Activated CD4-positive, alpha-beta T cell treated with anti-CD3 and anti-CD28 coated beads for 4 hours (primary cell): ENCODE results near the gene KRTAP10-11.
"Not testable (repeated sequence)": the region's sequence is repeated elsewhere in the genome, so short reads cannot be mapped to it uniquely, and the experiment has no call there.

Experiments
- DNase-seq, 2 donors: peaks; one replicate each; pipeline ENCODE4 v3.0.0-alpha.2; 2020

KRTAP10-11 gene

DNA sequence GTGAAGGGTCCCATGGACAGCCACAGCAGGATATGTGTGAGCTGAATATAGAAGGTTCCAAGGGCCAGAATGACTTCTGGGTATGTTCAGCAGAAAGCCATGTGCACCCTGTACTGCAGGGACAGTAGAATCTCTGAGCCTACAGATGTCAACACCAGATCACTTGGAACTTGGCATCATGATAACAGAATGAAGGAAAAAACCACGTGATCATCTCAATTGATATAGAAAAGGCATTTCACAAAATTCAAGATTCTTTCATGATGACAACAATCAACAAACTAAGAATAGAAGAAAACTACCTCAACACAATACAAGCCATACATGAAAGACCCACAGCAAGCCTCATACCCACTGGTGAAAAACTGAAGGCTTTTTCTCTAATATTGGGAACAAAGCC is 21.4 kb downstream of the KRTAP10-11 start:
- DNase-seq, result no peak

DNA sequence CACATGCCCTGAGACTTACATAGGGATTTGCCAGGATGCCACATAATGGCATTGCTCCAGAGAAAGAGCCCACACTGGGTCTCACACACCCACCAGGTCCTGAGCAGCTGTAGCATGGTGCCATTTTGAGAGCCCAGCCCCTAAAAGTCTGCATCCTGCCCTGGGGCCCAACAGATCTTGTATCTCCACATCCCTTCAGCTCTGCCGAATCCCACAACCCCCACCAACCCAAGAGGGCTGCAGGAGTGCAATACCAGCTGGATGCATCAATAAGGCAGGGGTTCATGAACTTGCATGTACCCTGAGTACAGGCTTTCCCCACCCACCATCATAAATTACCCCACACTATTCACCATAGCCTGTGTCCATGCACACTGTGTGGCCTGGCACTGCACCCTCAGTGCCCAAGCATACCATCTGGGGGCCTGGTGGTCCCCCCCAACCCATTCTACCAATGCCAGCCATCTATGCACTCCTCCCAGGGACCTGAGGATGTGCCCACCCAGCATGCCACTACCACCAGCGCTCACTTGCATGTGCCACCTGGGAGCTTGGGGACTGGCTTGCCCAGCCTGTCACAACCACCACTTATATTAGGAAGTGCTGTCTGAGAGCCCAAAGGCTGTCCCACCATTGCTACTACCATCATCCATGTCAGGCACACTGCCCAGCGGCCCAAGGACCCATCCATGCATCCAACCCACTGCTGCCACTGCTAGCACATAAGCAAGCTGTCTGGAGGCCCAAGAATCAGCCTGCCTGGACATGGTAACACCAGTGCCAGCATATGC is 24.6 kb downstream of the KRTAP10-11 start:
- DNase-seq, result no peak

DNA sequence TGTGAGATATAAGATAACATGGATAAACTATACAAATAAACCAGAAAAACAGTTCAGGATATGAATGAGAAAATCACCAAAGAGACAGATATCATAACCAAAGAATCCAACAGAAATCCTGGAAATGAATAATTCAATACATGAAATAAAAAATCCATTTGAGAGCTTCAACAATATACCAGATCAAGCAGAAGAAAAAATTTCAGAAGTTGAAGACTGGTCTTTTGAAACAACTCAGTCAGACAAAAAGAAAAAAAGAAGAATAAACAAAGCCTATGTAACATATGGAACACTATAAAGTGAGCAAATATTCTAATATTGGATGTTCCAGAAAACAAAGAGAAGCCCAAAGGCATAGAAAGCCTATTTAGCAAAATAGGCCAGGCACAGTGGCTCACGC is 25.7 kb downstream of the KRTAP10-11 start:
- no peak for DNase-seq

DNA sequence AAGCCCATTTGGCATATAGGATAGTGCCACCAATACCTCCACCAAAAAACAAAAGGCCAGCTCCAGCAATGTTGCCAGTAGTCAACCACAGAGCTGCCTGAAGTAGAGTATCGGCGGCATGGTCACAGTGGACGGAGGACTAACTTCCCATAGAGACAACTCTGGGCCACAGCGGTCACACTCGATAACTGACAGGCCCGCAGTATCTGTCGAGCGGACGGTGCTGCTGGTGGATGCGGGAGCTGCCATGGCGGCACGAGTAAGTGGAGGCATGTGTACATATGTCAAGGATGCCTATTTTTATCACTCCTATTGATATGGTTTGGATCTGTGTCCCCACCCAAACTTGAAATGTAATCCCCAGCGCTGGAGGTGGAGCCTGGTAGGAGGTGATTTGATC is 31.7 kb downstream of the KRTAP10-11 start:
- DNase-seq, result no peak

DNA sequence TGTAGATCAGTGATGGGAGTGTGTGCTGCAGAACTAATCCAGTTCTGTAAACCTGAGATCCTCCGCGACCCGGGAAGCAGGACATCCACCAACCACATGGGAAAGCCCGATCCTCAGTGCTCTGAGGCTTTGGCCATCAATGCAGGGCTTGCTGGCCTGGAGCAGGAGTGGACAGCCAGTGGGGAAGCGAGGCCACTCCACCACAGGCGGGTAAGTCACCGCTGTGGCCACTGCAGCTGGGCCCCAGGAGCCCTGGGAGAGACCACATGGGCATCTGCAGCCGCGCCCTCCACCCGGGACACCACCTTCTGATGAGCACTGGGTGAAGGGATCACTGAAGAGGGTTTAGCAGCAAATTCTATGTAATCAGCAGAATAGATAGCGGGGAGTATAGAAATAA is 34.9 kb downstream of the KRTAP10-11 start:
- DNase-seq, result no peak

DNA sequence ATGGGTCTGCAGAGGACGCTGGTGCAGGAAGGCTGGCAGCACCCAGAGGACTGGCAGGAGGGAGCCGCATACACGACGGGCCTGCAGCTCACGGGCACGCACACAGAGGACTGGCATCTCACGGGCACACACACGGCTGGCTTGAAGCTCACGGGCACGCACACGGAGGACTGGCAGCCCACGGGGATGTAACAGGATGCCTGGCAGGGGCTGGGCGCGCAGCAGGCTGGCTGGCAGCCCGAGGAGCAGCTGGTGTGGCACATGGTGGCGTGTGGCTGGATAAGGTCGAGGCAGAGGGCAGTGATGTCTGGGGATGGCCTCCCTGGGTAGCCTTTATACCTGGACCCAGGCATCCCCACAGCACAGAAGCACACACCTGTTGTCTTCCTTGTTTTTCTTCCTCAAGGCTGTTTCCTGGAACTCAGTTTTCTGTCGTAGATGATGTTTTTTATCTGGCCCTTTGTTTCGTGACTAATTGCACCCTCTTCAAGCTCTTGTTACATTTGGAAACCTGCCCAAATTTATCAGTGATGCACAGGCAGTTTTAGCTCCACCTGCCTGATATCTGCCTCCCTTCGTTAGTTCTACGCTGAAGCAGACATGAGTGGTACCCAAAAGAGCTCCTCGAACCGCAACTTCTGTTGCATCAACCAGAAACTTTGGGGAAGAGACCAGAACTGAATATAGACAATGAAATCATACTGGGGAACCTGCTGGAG is 35.8 kb downstream of the KRTAP10-11 start, which contains the start of gene KRTAP12-1:
TSS of gene KRTAP12-1 (minus strand) at position 303 of the 719 bp plus-strand sequence. CDS start at position 263, 40 bp downstream.
- DNase-seq, result no peak

DNA sequence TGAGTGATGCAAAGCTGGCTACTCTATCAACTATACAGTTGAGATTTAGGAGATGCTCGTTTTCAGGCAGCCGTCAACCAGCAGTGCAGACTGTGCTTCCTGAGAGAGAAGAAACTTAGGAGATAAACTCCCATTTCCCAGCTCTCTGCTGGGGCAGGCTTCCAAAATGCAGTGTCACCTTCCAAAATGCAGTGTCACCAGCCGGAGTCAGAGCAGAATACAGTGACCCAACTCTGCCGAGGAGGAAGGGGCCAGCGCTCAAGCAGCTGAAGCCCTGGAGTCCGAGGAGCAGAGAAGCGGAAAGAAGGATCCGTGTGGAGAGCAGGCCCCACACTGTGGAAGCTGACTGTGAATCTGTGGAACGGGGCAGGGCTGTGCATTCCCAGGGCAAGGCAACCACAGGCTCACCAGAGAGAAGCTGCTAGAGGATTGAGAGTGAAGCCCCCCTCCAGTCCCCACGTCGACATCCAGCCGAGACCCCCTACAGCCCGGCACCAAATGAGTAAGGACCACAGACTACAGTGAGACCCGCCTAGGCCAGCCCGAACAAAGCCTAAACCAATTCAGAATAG is 36.5 kb downstream of the KRTAP10-11 start:
- no peak for DNase-seq

DNA sequence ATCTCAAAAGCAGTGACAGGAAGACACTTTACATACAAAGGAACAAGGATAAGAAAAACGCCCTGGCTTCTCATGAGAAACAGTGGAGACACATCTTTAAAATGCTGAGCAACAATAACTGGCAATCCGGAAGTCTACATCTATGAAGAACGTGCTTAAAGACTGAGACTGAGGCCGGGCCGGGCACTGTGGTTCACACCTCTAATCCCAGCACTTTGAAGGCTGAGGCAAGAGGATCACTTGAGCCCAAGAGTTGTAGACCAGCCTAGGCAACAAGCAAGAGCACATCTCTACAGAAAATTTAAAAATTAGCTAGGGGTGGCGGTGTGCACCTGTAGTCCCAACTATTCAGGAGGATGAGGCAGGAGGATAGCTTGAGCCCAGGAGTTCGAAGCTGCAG is 37.9 kb downstream of the KRTAP10-11 start:
- no peak for DNase-seq

DNA sequence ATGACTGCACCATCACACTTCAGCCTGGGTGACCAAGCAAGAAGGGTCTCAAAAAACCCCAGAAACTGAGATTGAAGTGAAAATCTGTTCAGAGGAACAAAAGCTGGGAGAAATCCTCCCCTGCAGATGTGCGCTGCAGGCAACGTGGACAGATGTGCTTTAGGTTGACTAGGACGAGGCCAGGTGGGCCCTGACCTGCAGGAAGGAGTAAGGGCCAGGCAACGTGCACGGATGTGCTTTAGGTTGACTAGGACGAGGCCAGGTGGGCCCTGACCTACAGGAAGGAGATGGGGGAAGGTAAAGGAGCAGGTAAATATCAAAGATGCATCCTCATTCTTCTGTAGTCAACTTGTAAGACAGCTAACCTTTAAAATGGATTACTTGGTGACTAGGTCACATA is 38.3 kb downstream of the KRTAP10-11 start:
- DNase-seq, result no peak

DNA sequence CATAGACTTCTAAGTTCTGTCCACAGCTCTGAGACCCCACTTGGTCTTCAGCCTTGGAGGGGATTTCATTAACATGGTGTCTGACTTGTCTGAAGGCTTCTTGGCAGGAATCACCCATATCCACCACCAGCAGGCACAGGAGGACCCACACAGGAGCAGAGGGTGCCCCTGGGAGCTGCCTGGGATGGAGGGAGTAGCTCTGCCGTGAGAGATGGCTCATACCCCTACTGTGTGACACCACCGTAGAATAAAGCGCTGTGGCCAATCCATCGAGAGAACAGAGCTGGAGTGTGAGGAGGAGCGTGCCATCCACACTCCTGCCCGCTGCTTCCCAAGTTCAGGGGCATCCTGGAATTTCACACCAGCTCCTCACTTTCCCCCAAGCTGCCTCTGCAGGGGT is 38.8 kb downstream of the KRTAP10-11 start:
- DNase-seq, result not testable (repeated sequence)

DNA sequence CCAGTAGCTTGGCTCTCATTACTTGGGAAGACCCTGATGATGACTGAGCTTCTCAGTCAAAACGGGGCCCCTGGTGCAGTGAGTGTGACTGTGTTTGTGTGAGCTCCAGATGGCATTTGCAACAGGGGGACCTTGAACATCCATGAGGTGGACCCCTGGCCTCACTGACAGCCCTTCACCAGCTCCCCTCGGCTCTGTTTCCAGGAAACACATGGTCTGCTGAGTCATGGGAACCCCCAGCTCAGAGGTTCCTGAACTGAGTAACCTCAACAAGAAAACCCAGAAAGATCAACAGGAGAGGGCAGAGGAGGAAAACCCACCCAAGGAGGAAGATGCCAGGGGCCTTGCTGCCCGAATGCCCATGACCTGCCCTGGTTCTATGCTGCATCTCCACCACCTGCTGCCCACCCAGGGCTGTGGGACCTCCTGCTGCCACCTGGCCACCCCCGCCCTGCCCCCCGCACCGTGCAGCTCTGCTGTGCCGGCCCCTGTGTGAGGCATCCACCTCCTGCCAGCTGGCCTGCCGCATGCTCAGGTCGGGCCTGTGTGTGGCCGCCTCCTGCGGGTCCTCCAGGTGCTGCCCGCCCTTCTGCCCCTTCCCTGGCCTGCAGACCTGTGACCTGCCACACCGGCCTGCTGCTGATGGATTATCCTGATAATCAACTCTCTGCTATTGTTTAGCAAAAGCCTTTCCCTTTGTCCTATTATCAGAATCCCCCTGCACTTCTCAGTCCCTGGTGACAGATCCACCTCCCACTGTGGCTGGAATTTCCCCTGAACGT is 40.0 kb downstream of the KRTAP10-11 start:
- no peak for DNase-seq

DNA sequence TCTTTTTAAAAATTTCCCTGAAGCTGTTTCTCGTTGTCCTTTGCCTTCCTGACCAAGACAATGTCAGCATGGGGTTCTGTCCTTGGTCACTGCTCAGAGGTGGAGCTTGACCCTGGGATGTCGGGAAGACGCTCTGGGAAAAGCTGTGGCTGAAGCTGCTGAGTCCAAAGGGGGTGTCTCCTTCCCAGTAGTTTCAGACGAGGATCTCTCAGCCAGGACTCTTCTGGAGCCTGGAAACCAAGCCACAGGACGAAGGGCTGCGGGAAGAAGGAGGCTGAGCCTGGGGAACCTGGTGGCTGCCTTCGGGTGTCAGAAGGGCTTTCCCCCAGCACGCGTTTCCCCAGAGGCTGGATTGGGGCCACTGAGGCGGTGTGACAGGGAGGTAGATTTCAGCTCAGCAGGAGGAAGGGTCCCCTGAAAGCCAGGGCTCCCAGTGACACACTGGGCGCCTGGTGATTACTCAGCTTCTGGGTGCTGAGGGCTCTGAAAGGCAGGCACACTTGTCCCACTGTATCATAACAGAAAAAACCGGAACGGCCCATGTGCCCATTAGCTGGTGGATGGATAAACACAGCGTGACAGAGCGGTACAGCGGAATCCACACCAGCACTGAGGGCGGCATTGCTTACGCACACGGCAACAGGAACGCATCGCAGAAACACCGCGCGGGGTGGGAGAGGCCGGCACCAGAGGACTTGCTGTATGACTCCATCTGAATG is 40.8 kb downstream of the KRTAP10-11 start:
- no peak for DNase-seq

DNA sequence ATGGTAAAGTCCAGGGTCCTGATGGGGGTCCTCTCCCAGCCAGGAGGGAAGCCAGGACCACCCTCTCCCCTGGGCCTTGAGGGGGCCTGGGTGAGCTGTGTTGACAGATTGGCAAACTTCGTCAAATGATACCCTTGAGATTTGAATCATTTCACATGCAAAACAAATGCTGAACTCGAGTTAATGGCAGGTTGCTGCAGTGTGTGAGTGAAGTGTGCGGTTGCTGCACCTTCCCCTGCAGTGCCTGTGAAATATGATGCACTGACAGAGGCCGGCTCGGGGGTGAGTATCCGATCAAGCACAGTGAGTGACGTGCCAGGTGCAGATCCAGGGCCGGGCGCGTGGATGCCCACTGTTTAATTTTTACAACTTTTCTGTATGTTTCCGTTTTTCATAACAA is 41.5 kb downstream of the KRTAP10-11 start:
- DNase-seq, result no peak

DNA sequence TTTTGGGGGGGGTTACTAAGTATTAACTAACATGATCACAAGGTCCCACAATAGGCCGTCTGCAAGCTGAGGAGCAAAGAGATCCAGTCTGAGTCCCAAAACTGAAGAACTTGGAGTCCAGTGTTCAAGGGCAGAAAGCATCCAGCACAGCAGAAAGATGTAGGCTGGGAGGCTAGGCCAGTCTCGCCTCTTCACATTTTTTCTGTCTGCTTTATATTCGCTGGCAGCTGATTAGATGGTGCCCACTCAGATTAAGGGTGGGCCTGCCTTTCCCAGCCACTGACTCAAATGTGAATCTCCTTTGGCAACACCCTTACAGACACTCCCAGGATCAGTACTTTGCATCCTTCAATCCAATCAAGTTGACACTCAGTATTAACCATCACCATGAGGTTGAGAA is 43.5 kb downstream of the KRTAP10-11 start:
- DNase-seq, result not testable (repeated sequence)

DNA sequence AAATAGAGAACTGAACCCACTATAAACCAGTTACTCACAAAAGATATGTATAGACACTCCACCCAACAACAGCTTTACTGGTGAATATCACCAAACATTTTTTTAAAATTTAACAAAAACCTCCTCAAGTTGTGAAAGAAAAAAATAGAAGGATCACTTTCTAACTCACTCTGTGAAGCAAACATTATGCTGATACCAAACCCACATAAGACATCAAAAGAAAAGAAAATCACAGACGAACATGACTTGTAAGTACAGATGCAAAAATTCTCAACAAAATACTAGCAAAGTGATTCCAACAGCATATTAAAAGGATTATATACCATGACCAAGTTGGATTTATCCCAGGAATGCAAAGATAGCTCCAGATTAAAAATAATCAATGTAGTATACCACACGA is 45.5 kb downstream of the KRTAP10-11 start:
- DNase-seq, result no peak

DNA sequence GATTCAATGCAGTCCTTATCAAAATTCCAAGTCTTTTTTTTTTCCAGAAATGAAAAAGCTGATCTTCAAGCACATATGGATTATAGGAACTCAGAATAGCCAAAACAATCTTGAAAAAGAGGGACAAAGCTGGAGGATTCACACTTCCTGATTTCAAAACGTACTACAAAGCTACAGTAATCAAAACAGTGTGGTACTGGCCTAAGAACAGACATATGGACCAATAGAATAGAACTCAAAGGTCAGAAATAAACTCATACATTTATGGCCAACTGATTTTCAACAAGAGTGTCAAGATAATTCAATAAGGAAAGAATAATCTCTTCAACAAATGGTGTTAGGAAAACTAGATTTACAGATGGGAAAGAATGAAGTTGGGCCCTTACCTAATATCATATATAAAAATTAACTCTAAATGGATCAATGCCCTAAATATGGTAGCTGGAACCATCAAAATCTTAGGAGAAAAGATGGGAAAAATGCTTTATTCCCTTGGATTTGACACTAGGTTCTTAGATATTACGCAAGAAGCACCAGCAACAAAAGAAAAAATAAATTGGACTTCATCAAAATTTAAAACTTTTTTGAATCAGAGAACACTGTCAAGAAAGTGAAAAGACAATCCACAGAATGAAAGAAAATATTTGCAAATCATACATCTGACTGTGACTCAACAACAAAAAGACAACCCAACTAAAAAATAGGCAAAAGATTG is 46.7 kb downstream of the KRTAP10-11 start:
- no peak for DNase-seq

DNA sequence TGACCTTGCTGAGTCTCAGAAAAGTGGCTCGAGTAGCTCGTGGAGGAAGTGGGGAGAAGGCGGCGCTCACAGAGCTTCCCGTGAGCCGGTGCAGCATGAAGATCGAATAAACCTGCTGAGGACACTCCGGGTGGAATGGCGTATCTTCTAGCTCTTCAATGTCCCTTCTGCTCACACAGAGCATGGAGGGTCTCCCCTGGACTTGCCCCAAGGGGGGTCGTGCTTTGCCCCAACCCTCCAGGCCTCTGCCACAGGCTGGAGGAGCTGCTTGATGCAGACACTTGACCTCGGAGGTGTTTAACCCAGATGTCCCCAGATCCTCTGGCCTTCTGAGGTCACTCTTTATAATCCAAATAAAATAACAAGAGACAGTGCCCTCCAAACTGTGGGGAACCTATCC is 48.6 kb downstream of the KRTAP10-11 start:
- DNase-seq, result no peak

DNA sequence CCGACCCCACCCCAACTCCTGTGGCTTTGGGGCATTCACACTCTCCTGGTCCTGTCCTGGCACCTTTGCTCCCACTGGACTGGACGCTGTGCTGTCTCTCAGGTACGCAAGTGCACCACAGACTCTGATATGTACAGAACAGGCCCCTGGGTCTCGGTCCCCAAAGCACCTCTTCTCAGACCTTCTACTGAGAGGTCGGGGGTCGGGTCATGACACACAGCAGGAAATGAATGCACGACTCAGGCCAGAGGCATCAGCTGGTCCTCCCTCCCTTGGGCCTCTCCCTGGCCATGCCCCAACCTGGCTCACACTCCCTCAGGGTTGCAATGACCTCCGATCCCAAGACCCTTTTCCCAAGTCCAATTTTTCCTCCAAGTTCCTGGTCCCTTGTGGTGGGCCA is 49.0 kb downstream of the KRTAP10-11 start:
- DNase-seq, result no peak

DNA sequence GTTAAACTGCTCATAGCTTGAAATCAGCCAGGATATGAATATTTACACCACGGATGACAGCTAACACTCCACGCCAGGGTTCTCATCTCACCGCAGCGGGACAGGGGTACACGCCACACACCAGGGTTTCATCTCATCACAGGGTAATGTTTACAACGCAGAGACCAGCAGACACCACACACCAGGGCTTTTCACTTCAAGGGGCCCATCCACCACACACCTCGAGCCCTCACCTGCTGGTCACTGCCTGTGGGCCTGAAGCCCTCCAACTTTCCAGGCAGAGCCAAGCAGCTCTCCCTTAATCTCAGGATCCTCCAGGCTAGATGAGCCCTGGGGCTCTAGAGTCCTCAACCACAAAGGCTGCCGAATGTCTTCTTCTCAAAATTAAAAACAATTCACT is 49.4 kb downstream of the KRTAP10-11 start:
- DNase-seq, result no peak

DNA sequence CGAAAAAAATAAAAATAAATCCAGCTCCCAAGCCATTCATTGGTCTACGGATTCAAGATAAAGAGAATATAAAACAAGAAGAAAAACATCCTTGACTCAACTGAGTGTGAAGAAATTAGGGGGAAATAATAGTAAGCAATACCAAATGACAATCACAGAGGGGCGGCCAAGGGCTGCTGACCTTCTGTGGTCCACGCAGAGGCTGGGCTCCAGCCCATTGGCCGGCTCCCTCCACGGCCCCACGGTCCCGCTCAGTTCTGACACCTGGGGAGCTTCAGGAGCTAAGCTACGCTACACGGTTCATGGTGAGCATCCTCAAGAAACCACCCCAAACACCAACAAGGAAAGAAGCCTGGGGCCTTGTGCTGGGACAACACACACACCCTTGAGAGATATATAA is 50.4 kb downstream of the KRTAP10-11 start:
- no peak for DNase-seq
